ENCODE data around the gene TENM3. TPM values are rescaled to one million over a fixed set of nuclear protein-coding genes. Genes with fewer than 3 reads are reported as not detected.

TENM3 gene
- total RNA-seq, 1 experiment from 2014 or later, result 71.0 TPM

GRCh38 chr4:182788201-182788600 lies 545.0 kb downstream of the TENM3 start (continued):
- TF ChIP-seq IRF1 (CRISPR knock-in tag; IDR thresholded peaks at IDR 0.05) (no peak), ZNF281 (CRISPR knock-in tag; IDR thresholded peaks at IDR 0.05) (no peak)

GRCh38 chr4:182789529-182789928 lies 546.3 kb downstream of the TENM3 start:
- Mint-ChIP-seq H3K9me3 (peaks cover 10% of the 10 kb centered on the region), H3K36me3 (peaks cover 62% of the 10 kb centered on the region), H3K4me3 (no peak overlapping the region), H3K4me1 (no peaks in the 10 kb centered on the region; the same call in 1 of the 2 replicates), H3K27me3 (ENCODE audit: low read depth) (no peaks in the 10 kb centered on the region), H3K27ac (no peak overlapping the region)
- POLR2A ChIA-PET, result no interaction called here
- DNase-seq (ENCODE audit: low spot score) (no peak), ATAC-seq (no peak)
- CTCF ChIA-PET, result no interaction called here
- TF ChIP-seq PREB (CRISPR knock-in tag; IDR thresholded peaks at IDR 0.05; ENCODE audit: borderline replicate concordance) (no peak), HMGA2 (CRISPR knock-in tag; IDR thresholded peaks at IDR 0.05) (no peak), GABPB1 (CRISPR knock-in tag; IDR thresholded peaks at IDR 0.05) (no peak), NR2C2 (CRISPR knock-in tag; IDR thresholded peaks at IDR 0.05) (no peak), ZNF416 (CRISPR knock-in tag; IDR thresholded peaks at IDR 0.05) (no peak), JAZF1 (CRISPR knock-in tag; IDR thresholded peaks at IDR 0.05) (no peak), STAT6 (CRISPR knock-in tag; conservative IDR thresholded peaks at IDR 0.05; ENCODE audit: low read depth) (no peak), MXD4 (CRISPR knock-in tag; IDR thresholded peaks at IDR 0.05; ENCODE audit: borderline replicate concordance) (no peak), MYBL2 (CRISPR knock-in tag; IDR thresholded peaks at IDR 0.05) (no peak), EMX1 (CRISPR knock-in tag; IDR thresholded peaks at IDR 0.05) (no peak), MAX (CRISPR knock-in tag; IDR thresholded peaks at IDR 0.05) (no peak), AR (CRISPR knock-in tag; IDR thresholded peaks at IDR 0.05) (no peak), TCF7 (CRISPR knock-in tag; IDR thresholded peaks at IDR 0.05; ENCODE audit: low read depth) (no peak), ZNF219 (CRISPR knock-in tag; IDR thresholded peaks at IDR 0.05; ENCODE audit: borderline replicate concordance) (no peak)
